HAP-1 (cell line): ENCODE measurements around the gene IDH2.

Experiments used
- DNase-seq, 2 experiments: peaks; one replicate each; pipeline ENCODE4 v3.0.0-alpha.2; 2016 to 2020; ENCODE audit warnings: low spot score in 2 of 2
- H3K27me3 ChIP-seq: fragments of 250-450 bp; sonication (Bioruptor Pico); 2 replicates; pipeline ENCODE4 v1.5.1; 2020; ENCODE audit warnings: low read depth, mild to moderate bottlenecking, moderate library complexity
- H3K36me3 ChIP-seq: fragments of 250-450 bp; sonication (Bioruptor Pico); replicated peaks from 2 replicates; pipeline ENCODE4 v1.5.1; 2020; ENCODE audit warnings: mild to moderate bottlenecking
- H3K4me1 ChIP-seq: fragments of 250-450 bp; sonication (Bioruptor Pico); 2 replicates; pipeline ENCODE4 v1.5.1; 2020; ENCODE audit warnings: mild to moderate bottlenecking
- H3K4me3 ChIP-seq: fragments of 250-450 bp; sonication (Bioruptor Pico); 2 replicates; pipeline ENCODE4 v1.5.1; 2020; ENCODE audit warnings: mild to moderate bottlenecking, moderate library complexity
- H3K9me3 ChIP-seq: fragments of 250-450 bp; sonication (Bioruptor Pico); 2 replicates; pipeline ENCODE4 v1.5.1; 2020; ENCODE audit warnings: mild to moderate bottlenecking, moderate library complexity
- in situ Hi-C: fragments of 300-500 bp; cut with MboI; formaldehyde crosslinking; loops from 3 replicates; pipeline ENCODE4 v1.14.3; 2020; ENCODE audit warnings: low sequenced_read_pairs, inconsistent platforms, mixed read lengths

Gene IDH2

DNA sequence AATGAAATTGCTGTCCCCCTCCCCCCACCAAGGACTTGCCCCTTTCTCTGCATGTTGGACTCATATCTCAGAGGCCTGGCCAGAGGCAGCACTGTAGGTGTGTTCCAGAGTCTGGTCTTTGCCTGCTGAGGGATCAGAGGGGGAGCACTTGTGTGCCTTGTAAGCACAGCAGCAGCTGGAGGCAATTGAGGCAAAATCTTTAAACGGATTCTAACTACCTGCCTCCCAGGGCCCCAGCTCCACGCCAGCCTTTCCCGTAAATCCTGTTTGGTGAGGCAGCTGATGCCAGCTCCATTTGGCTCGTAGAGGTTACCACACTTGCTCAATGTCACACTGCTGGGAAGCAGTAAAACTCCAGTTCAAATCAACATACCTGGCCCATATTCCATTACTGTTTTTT, 2.3 kb upstream of the IDH2 start:
- Histone ChIP-seq H3K4me3 (no peak overlapping the region), H3K4me1 (peaks cover 21% of the 10 kb centered on the region), H3K27me3 (no peaks in the 10 kb centered on the region), H3K36me3 (no peaks in the 10 kb centered on the region), H3K9me3 (no peaks in the 10 kb centered on the region)
- in situ Hi-C loops: no loop called here
- no peak for DNase-seq

DNA sequence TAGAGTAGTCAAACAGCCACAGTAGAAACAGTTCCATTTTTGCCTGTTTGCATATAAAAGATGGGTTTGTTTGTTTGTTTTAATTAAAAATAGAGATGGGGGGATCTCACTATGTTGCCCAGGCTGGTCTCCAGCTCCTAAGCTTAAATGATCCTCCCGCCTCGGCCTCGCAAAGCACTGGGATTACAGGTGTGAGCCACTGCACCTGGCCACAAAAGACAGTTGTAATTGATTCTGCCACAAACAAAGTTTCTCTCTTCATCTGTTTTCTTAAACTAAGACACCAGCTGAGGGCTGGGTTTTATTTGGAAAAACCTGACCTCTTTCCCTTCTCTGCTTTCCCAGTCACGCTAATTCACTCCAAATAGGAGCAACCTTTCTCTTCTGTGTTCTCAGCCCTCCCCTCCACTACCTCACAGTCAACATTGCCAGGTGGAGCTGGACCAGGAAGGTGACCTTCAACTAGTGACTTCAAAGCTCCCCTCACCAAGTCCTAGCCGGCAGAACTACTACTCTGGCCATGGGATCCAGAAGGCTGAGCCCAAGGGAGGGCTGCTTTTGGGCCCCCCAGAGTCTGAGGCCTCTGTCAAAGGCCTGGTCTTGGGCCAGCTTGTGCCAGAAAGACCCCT, 1.5 kb upstream of the IDH2 start:
- in situ Hi-C loops: no loop called here

GRCh38 chr15:90101130-90101968, 919 bp downstream of the IDH2 start:
- H3K4me1 ChIP-seq: peaks cover 14% of the 10 kb centered on the region
- no peaks in the 10 kb centered on the region for H3K9me3 ChIP-seq
- peak overlapping the region; percentile 44 for H3K4me3 ChIP-seq
- in situ Hi-C loops: no loop called here
- H3K36me3 ChIP-seq: no peaks in the 10 kb centered on the region
- no peaks in the 10 kb centered on the region for H3K27me3 ChIP-seq
- peak; percentile 20 to 63 for DNase-seq

More for the DNA sequence above, 1.5 kb upstream of the IDH2 start:
- Histone ChIP-seq H3K4me3 (no peak overlapping the region), H3K36me3 (no peaks in the 10 kb centered on the region), H3K4me1 (peaks cover 21% of the 10 kb centered on the region), H3K9me3 (no peaks in the 10 kb centered on the region), H3K27me3 (no peaks in the 10 kb centered on the region)
- no peak for DNase-seq

GRCh38 chr15:90099868-90100831, 2.1 kb downstream of the IDH2 start:
- in situ Hi-C loops: no loop called here
- no peak for DNase-seq
- Histone ChIP-seq H3K4me1 (peaks cover 12% of the 10 kb centered on the region), H3K36me3 (no peaks in the 10 kb centered on the region), H3K27me3 (no peaks in the 10 kb centered on the region), H3K4me3 (no peak overlapping the region), H3K9me3 (no peaks in the 10 kb centered on the region)

DNA sequence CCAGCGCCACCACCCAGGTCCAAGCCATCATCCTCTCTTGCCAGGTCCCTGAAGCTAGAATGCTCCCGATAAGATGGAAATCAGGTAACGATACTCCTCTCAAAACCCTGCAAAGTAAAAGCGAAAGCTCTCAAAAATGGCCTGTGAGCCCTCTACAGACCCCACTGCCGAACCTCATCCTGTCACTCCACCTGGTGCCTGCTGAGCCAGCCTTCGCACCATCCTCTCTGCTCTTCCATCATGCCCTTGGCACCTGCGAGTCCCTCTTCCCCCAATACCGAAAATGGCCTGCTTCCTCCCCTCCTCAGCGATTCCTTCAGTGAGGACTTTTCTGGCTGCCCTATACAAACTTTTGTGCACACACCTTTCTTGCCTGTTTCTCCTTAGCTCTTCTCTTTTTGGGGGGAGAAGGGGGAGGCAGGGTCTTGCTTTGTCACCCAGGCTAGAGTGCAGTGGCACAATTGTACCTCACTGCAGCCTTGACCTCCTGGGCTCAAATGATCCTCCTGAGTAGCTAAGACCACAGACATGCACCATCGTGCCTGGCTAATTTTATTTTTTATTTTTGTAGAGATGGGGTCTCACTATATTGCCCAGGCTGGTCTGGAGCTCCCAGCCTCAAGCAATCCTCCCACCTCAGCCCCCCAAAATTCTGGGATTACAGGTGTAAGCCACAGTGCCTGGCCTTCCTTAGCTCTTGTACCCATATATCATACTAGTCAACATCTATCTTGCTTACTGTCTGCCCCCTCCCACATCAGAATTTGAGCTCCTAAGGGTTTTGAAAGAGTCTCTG, 3.0 kb downstream of the IDH2 start:
- Histone ChIP-seq H3K27me3 (no peaks in the 10 kb centered on the region), H3K9me3 (no peaks in the 10 kb centered on the region), H3K4me1 (peaks cover 12% of the 10 kb centered on the region), H3K36me3 (no peaks in the 10 kb centered on the region), H3K4me3 (no peak overlapping the region)
- DNase-seq: no peak
- in situ Hi-C loops: no loop called here

DNA sequence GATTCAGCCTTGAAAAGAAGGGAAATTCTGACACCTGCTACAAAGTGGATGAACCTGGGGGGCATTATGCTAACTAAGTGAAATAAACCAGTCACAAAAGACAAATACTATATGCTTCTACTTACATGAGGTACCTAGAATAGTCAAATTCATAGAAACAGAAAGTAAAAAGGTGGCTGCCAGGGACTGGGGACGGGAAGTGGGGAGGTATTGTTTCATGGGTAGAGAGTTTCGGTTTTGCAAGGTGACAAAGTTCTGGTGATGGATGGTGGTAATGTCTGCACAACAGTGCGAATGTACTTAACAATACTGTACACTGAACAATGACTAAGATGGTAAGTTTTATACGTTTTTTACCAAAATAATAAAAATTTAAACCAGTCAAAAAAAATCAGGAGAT, 4.8 kb downstream of the IDH2 start:
- Histone ChIP-seq H3K4me3 (no peak overlapping the region), H3K27me3 (no peaks in the 10 kb centered on the region), H3K36me3 (no peaks in the 10 kb centered on the region), H3K9me3 (no peaks in the 10 kb centered on the region), H3K4me1 (peaks cover 8% of the 10 kb centered on the region)
- in situ Hi-C loops: no loop called here
- DNase-seq: no peak

- H3K4me1 ChIP-seq: no peaks in the 10 kb centered on the region
- H3K27me3 ChIP-seq: no peaks in the 10 kb centered on the region
- H3K4me3 ChIP-seq: no peak overlapping the region
- no peaks in the 10 kb centered on the region for H3K9me3 ChIP-seq
- in situ Hi-C loops: no loop called here
- no peak for DNase-seq
- H3K36me3 ChIP-seq: no peaks in the 10 kb centered on the region
Observed at GRCh38 chr15:90095521-90095959, 6.7 kb downstream of the IDH2 start.

- no peak for DNase-seq
- H3K4me1 ChIP-seq: no peaks in the 10 kb centered on the region
- H3K4me3 ChIP-seq: no peak overlapping the region
- H3K9me3 ChIP-seq: no peaks in the 10 kb centered on the region
- no peaks in the 10 kb centered on the region; the same call in 1 of the 2 replicates for H3K36me3 ChIP-seq
- H3K27me3 ChIP-seq: no peaks in the 10 kb centered on the region
- in situ Hi-C loops: no loop called here
Observed at GRCh38 chr15:90091156-90091931, 10.9 kb downstream of the IDH2 start.

- Histone ChIP-seq H3K4me1 (no peaks in the 10 kb centered on the region), H3K9me3 (no peaks in the 10 kb centered on the region), H3K4me3 (no peak overlapping the region), H3K36me3 (peaks cover 4% of the 10 kb centered on the region), H3K27me3 (no peaks in the 10 kb centered on the region)
- no peak for DNase-seq
- in situ Hi-C loops: no loop called here
Observed at GRCh38 chr15:90090226-90090848, 11.9 kb downstream of the IDH2 start.

GRCh38 chr15:90087454-90088154, 14.7 kb downstream of the IDH2 start:
- no peaks in the 10 kb centered on the region for H3K27me3 ChIP-seq
- in situ Hi-C loops: loop anchor here (10.0 kb wide), 1 partner anchor 213 kb away; no protein-coding TSS in a partner anchor

DNA sequence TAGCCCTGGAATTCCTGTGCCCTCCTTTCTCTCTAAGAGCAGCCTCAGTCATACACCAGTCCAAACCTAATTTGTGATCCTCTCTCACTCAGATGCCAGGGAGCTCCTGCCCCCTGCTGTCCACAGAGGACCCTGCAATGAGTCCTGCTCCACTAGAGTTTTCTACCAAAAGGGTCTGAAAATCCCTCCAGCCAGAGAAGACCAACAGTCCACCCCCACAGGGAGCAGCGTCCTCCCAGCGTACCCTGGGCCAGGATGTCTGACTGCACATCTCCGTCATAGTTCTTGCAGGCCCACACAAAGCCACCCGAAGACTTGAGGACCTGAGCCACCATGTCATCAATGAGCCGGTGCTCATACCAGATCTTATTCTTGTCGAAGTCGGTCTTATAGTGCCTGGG, 15.4 kb downstream of the IDH2 start:
- in situ Hi-C loops: loop anchor here (10.0 kb wide), 1 partner anchor 212 kb away; no protein-coding TSS in a partner anchor
- peak; percentile 29 to 70 for DNase-seq
- Histone ChIP-seq H3K9me3 (no peaks in the 10 kb centered on the region), H3K4me1 (no peaks in the 10 kb centered on the region), H3K27me3 (no peaks in the 10 kb centered on the region), H3K36me3 (peaks cover 4% of the 10 kb centered on the region), H3K4me3 (no peak overlapping the region)

More at GRCh38 chr15:90087454-90088154, 14.7 kb downstream of the IDH2 start:
- Histone ChIP-seq H3K4me3 (no peak overlapping the region), H3K9me3 (no peaks in the 10 kb centered on the region), H3K4me1 (no peaks in the 10 kb centered on the region), H3K36me3 (peaks cover 4% of the 10 kb centered on the region)
- peak; percentile 10 to 66 for DNase-seq
